Spinal cord (tissue), 10 donors: ENCODE data around the gene LCP1. TPM values are rescaled to one million over a fixed set of nuclear protein-coding genes. Genes with fewer than 3 reads are reported as not detected.
A peak's percentile ranks its signal among the peaks of the same experiment; 100 is the strongest.

ENCODE experiments used
- DNase-seq, 6 donors: peaks; one replicate each; pipeline versions ENCODE4 v3.0.0 to v3.0.0-alpha.2; 2013 to 2015; ENCODE audit warnings: low spot score in 6 of 6, low read depth in 4 of 6
- H3K27ac ChIP-seq: one replicate; pipeline ENCODE4 v1.5.1; 2013; ENCODE audit warnings: low read depth, low read length, control low read depth
- H3K27me3 ChIP-seq: one replicate; pipeline ENCODE4 v1.6.1; 2013; ENCODE audit warnings: low read length; ENCODE audit not compliant: control insufficient read depth, insufficient read depth
- H3K36me3 ChIP-seq: one replicate; pipeline ENCODE4 v1.6.1; 2013; ENCODE audit warnings: low read length; ENCODE audit not compliant: control insufficient read depth, insufficient read depth
- H3K4me1 ChIP-seq: one replicate; pipeline ENCODE4 v1.6.1; 2013; ENCODE audit warnings: low read length; ENCODE audit not compliant: control insufficient read depth, insufficient read depth
- H3K4me3 ChIP-seq: one replicate; pipeline ENCODE4 v1.5.1; 2013; ENCODE audit warnings: low read depth, low read length, control low read depth
- H3K9me3 ChIP-seq: one replicate; pipeline ENCODE4 v1.6.1; 2013; ENCODE audit warnings: low read length; ENCODE audit not compliant: control insufficient read depth, insufficient read depth
- WGBS: methylation state at CpG from one replicate; pipeline ENCODE4 v1.1.5; 2013; ENCODE audit warnings: missing lambda C conversion rate; ENCODE audit not compliant: insufficient coverage; 5-methylcytosine and 5-hydroxymethylcytosine counted together
- polyA plus RNA-seq, 2 donors: library from polyadenylated mRNA; unstranded; fragments of 120-200 nt; gene quantifications; one replicate each; pipeline ENCODE4 v1.2.1, GENCODE V29; 2013; ENCODE audit not compliant: insufficient read length in 2 of 2
- total RNA-seq, 2 donors: library from RNA; depleted of rRNA in 1 of 2; stranded (reverse); fragments of 120-200 nt in 1 of 2; fragments of >200 nt in 1 of 2; gene quantifications; one replicate each; pipeline versions ENCODE4 v1.2.3 to v1.2.4, GENCODE V29; 2013 to 2014
- donor health status: healthy.

Gene LCP1
- total and polyA plus RNA-seq, 4 donors = 13.7 to 65.1 (median 17.1) TPM

- H3K27me3 ChIP-seq = no peaks in the 10 kb centered on the region
- no peak overlapping the region for H3K27ac ChIP-seq
- H3K4me3 ChIP-seq = no peak overlapping the region
- no peaks in the 10 kb centered on the region for H3K36me3 ChIP-seq
- WGBS = 93% methylated on average over 2 of the region's 4 CpGs
- no peak for DNase-seq
- H3K9me3 ChIP-seq = no peaks in the 10 kb centered on the region
- no peaks in the 10 kb centered on the region for H3K4me1 ChIP-seq
Observed at GRCh38 chr13:46136688-46137087, 45.3 kb downstream of the LCP1 start.

GRCh38 chr13:46134961-46135522 is 46.9 kb downstream of the LCP1 start:
- Histone ChIP-seq H3K27me3 (no peaks in the 10 kb centered on the region), H3K27ac (no peak overlapping the region), H3K36me3 (no peaks in the 10 kb centered on the region), H3K4me1 (no peaks in the 10 kb centered on the region), H3K9me3 (no peaks in the 10 kb centered on the region), H3K4me3 (no peak overlapping the region)
- 50% methylated on average over 1 of the region's 4 CpGs for whole genome bisulfite sequencing
- DNase-seq = no peak

- H3K27ac ChIP-seq = no peak overlapping the region
- 80% methylated on average over 1 of the region's 2 CpGs for WGBS
- H3K9me3 ChIP-seq = no peaks in the 10 kb centered on the region
- no peaks in the 10 kb centered on the region for H3K27me3 ChIP-seq
- no peaks in the 10 kb centered on the region for H3K36me3 ChIP-seq
- no peak overlapping the region for H3K4me3 ChIP-seq
- no peak for DNase-seq
- H3K4me1 ChIP-seq = no peaks in the 10 kb centered on the region
Observed at GRCh38 chr13:46134494-46134893, 47.5 kb downstream of the LCP1 start.

GRCh38 chr13:46132109-46132508 is 49.9 kb downstream of the LCP1 start:
- no peaks in the 10 kb centered on the region for H3K9me3 ChIP-seq
- WGBS = 85% methylated on average over 3 of the region's 3 CpGs
- H3K36me3 ChIP-seq = no peaks in the 10 kb centered on the region
- H3K27ac ChIP-seq = no peak overlapping the region
- no peak overlapping the region for H3K4me3 ChIP-seq
- no peaks in the 10 kb centered on the region for H3K4me1 ChIP-seq
- H3K27me3 ChIP-seq = no peaks in the 10 kb centered on the region
- no peak for DNase-seq

- no peaks in the 10 kb centered on the region for H3K36me3 ChIP-seq
- no peak for DNase-seq
- H3K4me3 ChIP-seq = no peak overlapping the region
- H3K27me3 ChIP-seq = no peaks in the 10 kb centered on the region
- no peaks in the 10 kb centered on the region for H3K9me3 ChIP-seq
- no peaks in the 10 kb centered on the region for H3K4me1 ChIP-seq
- no peak overlapping the region for H3K27ac ChIP-seq
Observed at GRCh38 chr13:46131705-46132104, 50.3 kb downstream of the LCP1 start.

GRCh38 chr13:46129955-46130618 is 51.9 kb downstream of the LCP1 start:
- H3K9me3 ChIP-seq = no peaks in the 10 kb centered on the region
- no peaks in the 10 kb centered on the region for H3K4me1 ChIP-seq
- H3K36me3 ChIP-seq = no peaks in the 10 kb centered on the region
- no peak overlapping the region for H3K4me3 ChIP-seq
- H3K27me3 ChIP-seq = no peaks in the 10 kb centered on the region
- WGBS = 49% methylated on average over 2 of the region's 3 CpGs
- DNase-seq = peak in 1 of 6 donors; percentile 56
- H3K27ac ChIP-seq = no peak overlapping the region

- no peak overlapping the region for H3K4me3 ChIP-seq
- no peak overlapping the region for H3K27ac ChIP-seq
- H3K36me3 ChIP-seq = no peaks in the 10 kb centered on the region
- no peaks in the 10 kb centered on the region for H3K27me3 ChIP-seq
- H3K9me3 ChIP-seq = no peaks in the 10 kb centered on the region
- no peaks in the 10 kb centered on the region for H3K4me1 ChIP-seq
- no CpG with 5 or more reads among the region's 2 CpGs for WGBS
- no peak for DNase-seq
Observed at GRCh38 chr13:46129124-46129523, 52.9 kb downstream of the LCP1 start.

- Histone ChIP-seq H3K4me1 (no peaks in the 10 kb centered on the region), H3K4me3 (no peak overlapping the region), H3K27me3 (no peaks in the 10 kb centered on the region), H3K36me3 (no peaks in the 10 kb centered on the region), H3K27ac (no peak overlapping the region), H3K9me3 (no peaks in the 10 kb centered on the region)
- 95% methylated on average over 7 of the region's 7 CpGs for WGBS
- DNase-seq = no peak
Observed at GRCh38 chr13:46127358-46128023, 54.5 kb downstream of the LCP1 start.

GRCh38 chr13:46126552-46127357 is 55.2 kb downstream of the LCP1 start:
- Histone ChIP-seq H3K27ac (no peak overlapping the region), H3K36me3 (no peaks in the 10 kb centered on the region), H3K9me3 (no peaks in the 10 kb centered on the region), H3K4me1 (no peaks in the 10 kb centered on the region), H3K4me3 (no peak overlapping the region), H3K27me3 (no peaks in the 10 kb centered on the region)
- 60% methylated on average over 1 of the region's 6 CpGs for WGBS
- DNase-seq = peak in 4 of 6 donors; percentile 42 to 90 (median 73)
